ENCODE measurements around the gene LRRIQ4.

The LRRIQ4 gene

DNA sequence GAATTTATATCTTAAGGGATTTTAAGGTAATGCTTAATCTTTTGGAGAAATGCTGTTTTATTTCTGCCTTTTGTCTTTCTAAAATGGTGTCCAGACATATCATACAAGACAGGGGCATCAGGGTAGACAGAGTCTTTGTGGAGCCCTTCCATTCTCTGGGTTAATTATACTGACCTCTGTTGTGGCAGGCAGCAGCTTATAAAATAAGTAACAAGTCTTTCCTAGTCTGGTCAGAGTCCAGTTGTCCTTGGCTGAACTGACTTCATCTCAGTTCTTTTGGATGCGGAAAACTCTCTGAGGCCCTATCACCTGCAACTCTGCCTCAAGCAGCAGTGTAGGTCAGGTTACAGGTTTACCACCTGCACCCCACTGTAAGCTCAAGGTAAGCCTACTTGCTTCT, 20.3 kb upstream of the LRRIQ4 start:
- Histone ChIP-seq H3K4me3 (ENCODE audit: low read length, poor library complexity, severe bottlenecking) (no peak overlapping the region), H4K20me1 (ENCODE audit: insufficient read depth, low read length, poor library complexity, severe bottlenecking) (no peaks in the 10 kb centered on the region), H3K9me2 (replicated peaks; ENCODE audit: low read depth, low read length) (no peaks in the 10 kb centered on the region), H3K9me3 (ENCODE audit: insufficient read depth, low read depth, low read length) (no peaks in the 10 kb centered on the region), H3K4me1 (ENCODE audit: insufficient read depth, low read length, poor library complexity, severe bottlenecking) (no peaks in the 10 kb centered on the region), H3F3A (ENCODE audit: low read depth) (no peaks in the 10 kb centered on the region), H3K79me2 (ENCODE audit: insufficient read depth, low read length) (no peaks in the 10 kb centered on the region), H3K27me3 (ENCODE audit: insufficient read depth, low read length, poor library complexity, severe bottlenecking) (no peaks in the 10 kb centered on the region), H3K4me2 (ENCODE audit: low read depth, low read length, poor library complexity, severe bottlenecking) (no peak overlapping the region), H2AFZ (ENCODE audit: low read length) (no peak overlapping the region), H3K36me3 (ENCODE audit: insufficient read depth, low read length) (no peaks in the 10 kb centered on the region), H3K9ac (ENCODE audit: low read depth, low read length, poor library complexity, severe bottlenecking) (no peak overlapping the region)
- TF ChIP-seq, protein P1, sequence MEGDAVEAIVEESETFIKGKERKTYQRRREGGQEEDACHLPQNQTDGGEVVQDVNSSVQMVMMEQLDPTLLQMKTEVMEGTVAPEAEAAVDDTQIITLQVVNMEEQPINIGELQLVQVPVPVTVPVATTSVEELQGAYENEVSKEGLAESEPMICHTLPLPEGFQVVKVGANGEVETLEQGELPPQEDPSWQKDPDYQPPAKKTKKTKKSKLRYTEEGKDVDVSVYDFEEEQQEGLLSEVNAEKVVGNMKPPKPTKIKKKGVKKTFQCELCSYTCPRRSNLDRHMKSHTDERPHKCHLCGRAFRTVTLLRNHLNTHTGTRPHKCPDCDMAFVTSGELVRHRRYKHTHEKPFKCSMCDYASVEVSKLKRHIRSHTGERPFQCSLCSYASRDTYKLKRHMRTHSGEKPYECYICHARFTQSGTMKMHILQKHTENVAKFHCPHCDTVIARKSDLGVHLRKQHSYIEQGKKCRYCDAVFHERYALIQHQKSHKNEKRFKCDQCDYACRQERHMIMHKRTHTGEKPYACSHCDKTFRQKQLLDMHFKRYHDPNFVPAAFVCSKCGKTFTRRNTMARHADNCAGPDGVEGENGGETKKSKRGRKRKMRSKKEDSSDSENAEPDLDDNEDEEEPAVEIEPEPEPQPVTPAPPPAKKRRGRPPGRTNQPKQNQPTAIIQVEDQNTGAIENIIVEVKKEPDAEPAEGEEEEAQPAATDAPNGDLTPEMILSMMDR (conservative IDR thresholded peaks at IDR 0.05; ENCODE audit: low read length) = no peak
- TF ChIP-seq EZH2phosphoT487 (IDR thresholded peaks at IDR 0.05; ENCODE audit: borderline replicate concordance) = no peak

DNA sequence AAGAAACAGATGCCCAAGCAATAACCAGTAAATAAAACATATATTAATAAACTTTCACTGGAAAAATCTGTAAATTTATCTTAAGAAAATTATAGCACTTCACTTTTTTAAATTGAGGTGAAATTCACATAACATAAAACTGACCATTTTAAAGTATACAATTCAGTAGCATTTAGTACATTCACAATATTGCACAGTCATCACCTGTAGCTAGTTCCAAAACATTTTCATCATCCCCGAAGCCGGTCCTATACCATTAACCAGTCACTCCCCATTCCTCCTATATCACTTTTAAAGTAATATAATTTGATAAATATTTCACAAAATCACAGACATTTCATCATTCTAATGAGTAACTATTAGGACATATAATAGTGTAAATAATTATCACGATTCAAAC, 8.0 kb upstream of the LRRIQ4 start:
- H2AFZ ChIP-seq (ENCODE audit: low read length) = no peak overlapping the region
- no peak overlapping the region for H3K4me2 ChIP-seq (ENCODE audit: low read depth, low read length, poor library complexity, severe bottlenecking)
- H3K36me3 ChIP-seq (ENCODE audit: insufficient read depth, low read length) = peaks cover 18% of the 10 kb centered on the region; the same call in 1 of the 2 replicates
- H3F3A ChIP-seq (ENCODE audit: low read depth) = no peaks in the 10 kb centered on the region
- no peaks in the 10 kb centered on the region for H4K20me1 ChIP-seq (ENCODE audit: insufficient read depth, low read length, poor library complexity, severe bottlenecking)
- H3K9me2 ChIP-seq (replicated peaks; ENCODE audit: low read depth, low read length) = no peaks in the 10 kb centered on the region
- H3K4me1 ChIP-seq (ENCODE audit: insufficient read depth, low read length, poor library complexity, severe bottlenecking) = peaks cover 14% of the 10 kb centered on the region
- no peak for TF ChIP-seq EZH2phosphoT487 (IDR thresholded peaks at IDR 0.05; ENCODE audit: borderline replicate concordance)
- TF ChIP-seq, protein P1 (conservative IDR thresholded peaks at IDR 0.05; ENCODE audit: low read length) = no peak
- H3K79me2 ChIP-seq (ENCODE audit: insufficient read depth, low read length) = no peaks in the 10 kb centered on the region; the same call in 1 of the 2 replicates
- H3K9ac ChIP-seq (ENCODE audit: low read depth, low read length, poor library complexity, severe bottlenecking) = no peak overlapping the region
- H3K27me3 ChIP-seq (ENCODE audit: insufficient read depth, low read length, poor library complexity, severe bottlenecking) = no peaks in the 10 kb centered on the region
- no peak overlapping the region for H3K4me3 ChIP-seq (ENCODE audit: low read length, poor library complexity, severe bottlenecking)
- H3K9me3 ChIP-seq (ENCODE audit: insufficient read depth, low read depth, low read length) = no peaks in the 10 kb centered on the region

DNA sequence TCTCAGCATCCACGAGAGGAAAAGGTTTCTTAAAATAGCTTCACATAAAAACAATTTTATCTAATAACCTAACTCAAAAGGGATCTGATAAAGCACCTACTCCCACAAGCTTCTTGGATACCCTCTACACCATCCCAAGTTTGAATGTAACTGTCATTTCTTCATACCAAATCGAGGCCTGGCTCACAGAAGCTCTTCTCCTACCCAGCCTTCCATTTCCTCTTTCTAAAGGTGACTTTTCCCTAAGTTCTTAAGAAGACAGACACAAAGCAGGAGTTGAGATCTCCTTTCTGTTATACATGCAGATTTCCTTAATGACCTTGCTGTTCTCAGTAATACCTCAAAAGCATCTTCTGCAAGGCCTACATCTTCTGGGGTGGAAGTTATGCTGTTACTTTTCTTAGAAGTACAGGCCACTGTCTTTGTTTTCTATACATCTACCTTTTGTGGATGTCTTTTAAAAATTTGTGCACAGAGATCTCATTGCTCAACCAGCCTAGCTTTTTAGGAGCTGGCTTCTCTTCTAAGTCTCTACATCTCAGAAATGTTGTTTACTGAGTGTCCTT, 3.4 kb upstream of the LRRIQ4 start:
- Histone ChIP-seq H3K79me2 (ENCODE audit: insufficient read depth, low read length) (peaks cover 18% of the 10 kb centered on the region), H3K36me3 (ENCODE audit: insufficient read depth, low read length) (peaks cover 4% of the 10 kb centered on the region; the same call in 1 of the 2 replicates), H3K9ac (ENCODE audit: low read depth, low read length, poor library complexity, severe bottlenecking) (peak overlapping the region; percentile 8), H3K4me2 (ENCODE audit: low read depth, low read length, poor library complexity, severe bottlenecking) (peak overlapping the region; percentile 54), H3K4me1 (ENCODE audit: insufficient read depth, low read length, poor library complexity, severe bottlenecking) (peaks cover 37% of the 10 kb centered on the region), H3K27me3 (ENCODE audit: insufficient read depth, low read length, poor library complexity, severe bottlenecking) (no peaks in the 10 kb centered on the region), H3K9me2 (replicated peaks; ENCODE audit: low read depth, low read length) (no peaks in the 10 kb centered on the region), H3K9me3 (ENCODE audit: insufficient read depth, low read depth, low read length) (no peaks in the 10 kb centered on the region), H3K4me3 (ENCODE audit: low read length, poor library complexity, severe bottlenecking) (peak overlapping the region; percentile 14), H3F3A (ENCODE audit: low read depth) (no peaks in the 10 kb centered on the region), H4K20me1 (ENCODE audit: insufficient read depth, low read length, poor library complexity, severe bottlenecking) (no peaks in the 10 kb centered on the region), H2AFZ (ENCODE audit: low read length) (no peak overlapping the region)
- TF ChIP-seq, protein P1 (conservative IDR thresholded peaks at IDR 0.05; ENCODE audit: low read length) = no peak
- TF ChIP-seq EZH2phosphoT487 (IDR thresholded peaks at IDR 0.05; ENCODE audit: borderline replicate concordance) = no peak

Data from Loucy (cell line).